ENCODE measurements around the gene RPL3.

- TF ChIP-seq CTCF (IDR thresholded peaks at IDR 0.05) (no peak), POLR2A (IDR thresholded peaks at IDR 0.05) (no peak)
Measured at GRCh38 chr22:39308614-39309363, 10.6 kb downstream of the RPL3 start.

Measured in testis (tissue), 2 donors.